AG09309 (cell line): ENCODE results near the gene PSMC1.
"Not testable (repeated sequence)": the region's sequence is repeated elsewhere in the genome, so short reads cannot be mapped to it uniquely, and the experiment has no call there.

ENCODE experiments used
- DNase-seq: peaks from one replicate; pipeline ENCODE4 v3.0.0-alpha.2; 2010; ENCODE audit warnings: low read depth
- H3K4me3 ChIP-seq: 2 replicates; pipeline ENCODE4 v1.5.1; 2011; ENCODE audit warnings: mild to moderate bottlenecking, low read depth, low read length, moderate library complexity; ENCODE audit not compliant: control insufficient read depth
- CTCF ChIP-seq: IDR thresholded peaks from 2 replicates; pipeline ENCODE4 v1.5.1; 2011; ENCODE audit warnings: mild to moderate bottlenecking, low read depth, low read length, inconsistent platforms; ENCODE audit not compliant: insufficient read depth, control insufficient read depth; ENCODE audit errors: missing control alignments

The PSMC1 gene

GRCh38 chr14:90242444-90242843 is 13.9 kb upstream of the PSMC1 start:
- no peak for TF ChIP-seq CTCF
- DNase-seq = no peak
- H3K4me3 ChIP-seq = no peak overlapping the region

- DNase-seq = no peak
- no peak overlapping the region for H3K4me3 ChIP-seq
- no peak for TF ChIP-seq CTCF
These were observed 9.4 kb upstream of the PSMC1 start for GRCh38 chr14:90246936-90247335.

- H3K4me3 ChIP-seq, DNase-seq: not testable (repeated sequence)
These were observed 8.9 kb upstream of the PSMC1 start for GRCh38 chr14:90247441-90247840.

- TF ChIP-seq CTCF = no peak
- no peak overlapping the region for H3K4me3 ChIP-seq
- DNase-seq = peak; percentile 27
These were observed 7.8 kb upstream of the PSMC1 start for GRCh38 chr14:90248594-90248993.

GRCh38 chr14:90253826-90254225 is 2.5 kb upstream of the PSMC1 start:
- no peak for TF ChIP-seq CTCF
- DNase-seq = no peak
- H3K4me3 ChIP-seq = no peak overlapping the region

DNA sequence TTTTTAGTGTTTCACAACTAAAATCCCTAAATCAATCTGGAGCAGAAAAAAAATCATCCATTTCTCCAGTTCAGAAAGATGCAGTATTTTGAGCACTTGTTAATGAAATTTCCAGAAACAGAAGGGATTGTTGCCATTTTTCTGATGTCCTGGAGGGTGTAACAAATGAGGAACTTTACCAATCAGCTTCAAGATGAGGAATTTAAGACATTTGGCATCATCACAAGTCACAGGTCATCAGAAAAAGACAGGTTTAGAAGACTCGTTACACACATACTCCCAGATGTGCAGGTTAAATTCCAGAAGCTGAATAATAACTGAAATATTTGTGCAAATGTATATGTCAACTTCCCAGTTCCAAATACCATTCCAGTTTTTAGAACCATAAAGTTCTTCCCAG is 482 bp upstream of the PSMC1 start:
- TF ChIP-seq CTCF = no peak
- H3K4me3 ChIP-seq = peak overlapping the region; percentile 97; the same call in 1 of the 2 replicates
- no peak for DNase-seq

GRCh38 chr14:90263748-90264449 is 7.5 kb downstream of the PSMC1 start:
- TF ChIP-seq CTCF = no peak
- DNase-seq = no peak
- no peak overlapping the region for H3K4me3 ChIP-seq
